NT2/D1 (cell line): ENCODE data around the gene GRM2.

Experiments
- DNase-seq: peaks from one replicate; pipeline ENCODE4 v3.0.0-alpha.2; 2011; ENCODE audit warnings: low read depth, low spot score
- H3K27me3 ChIP-seq: 2 replicates; pipeline ENCODE4 v1.6.0; 2011; ENCODE audit warnings: mild to moderate bottlenecking; ENCODE audit not compliant: insufficient read length, insufficient read depth
- H3K36me3 ChIP-seq: 2 replicates; pipeline ENCODE4 v1.6.1; 2011; ENCODE audit warnings: mild to moderate bottlenecking, low read length, mixed read lengths; ENCODE audit not compliant: insufficient read depth, insufficient read length
- H3K4me1 ChIP-seq: 2 replicates; pipeline ENCODE4 v1.5.1; 2011; ENCODE audit not compliant: insufficient read depth, insufficient read length
- H3K4me3 ChIP-seq: 2 replicates; pipeline ENCODE4 v1.5.1; 2011; ENCODE audit warnings: low read depth; ENCODE audit not compliant: insufficient read length
- H3K9ac ChIP-seq: 2 replicates; pipeline ENCODE4 v1.6.0; 2011; ENCODE audit warnings: low read depth; ENCODE audit not compliant: insufficient read length
- H3K9me3 ChIP-seq: 2 replicates; pipeline ENCODE4 v1.5.1; 2011; ENCODE audit warnings: mild to moderate bottlenecking, low read length; ENCODE audit not compliant: insufficient read depth
- SUZ12 ChIP-seq: IDR thresholded peaks from 2 replicates; pipeline ENCODE4 v1.6.1; 2011; ENCODE audit not compliant: insufficient read length, insufficient read depth; ENCODE audit errors: extremely low read depth
- YY1 ChIP-seq: IDR thresholded peaks from 2 replicates; pipeline ENCODE4 v1.6.1; 2011; ENCODE audit not compliant: insufficient read length, insufficient read depth
- ZNF274 ChIP-seq: IDR thresholded peaks from 2 replicates; pipeline ENCODE4 v1.6.1; 2011; ENCODE audit warnings: mild to moderate bottlenecking, low read depth, low read length

The GRM2 gene

GRCh38 chr3:51670053-51670822 lies 36.6 kb upstream of the GRM2 start:
- no peaks in the 10 kb centered on the region for H3K9me3 ChIP-seq
- no peaks in the 10 kb centered on the region for H3K27me3 ChIP-seq
- no peak for TF ChIP-seq SUZ12
- no peak for TF ChIP-seq YY1
- TF ChIP-seq ZNF274 = no peak
- H3K36me3 ChIP-seq = peaks cover 23% of the 10 kb centered on the region
- H3K4me3 ChIP-seq = peak overlapping the region; percentile 80
- no peak for DNase-seq
- peaks cover 14% of the 10 kb centered on the region for H3K4me1 ChIP-seq
- H3K9ac ChIP-seq = peak overlapping the region; percentile 96

- Histone ChIP-seq H3K9me3 (no peaks in the 10 kb centered on the region), H3K4me1 (peaks cover 12% of the 10 kb centered on the region), H3K27me3 (no peaks in the 10 kb centered on the region), H3K36me3 (peaks cover 24% of the 10 kb centered on the region), H3K4me3 (peak within 1 kb of the TSS; percentile 80), H3K9ac (peak within 1 kb of the TSS; percentile 96)
- TF ChIP-seq YY1 (no peak), SUZ12 (no peak), ZNF274 (no peak)
- DNase-seq = no peak
These were observed 35.8 kb upstream of the GRM2 start, which contains the start of gene TEX264 for GRCh38 chr3:51670823-51671733. Gene TEX264 (plus strand): TSS chr3:51671252. CDS start chr3:51674305, 3,053 bp downstream.

- Histone ChIP-seq H3K9ac (peak overlapping the region; percentile 96), H3K4me1 (peaks cover 12% of the 10 kb centered on the region), H3K27me3 (no peaks in the 10 kb centered on the region), H3K9me3 (no peaks in the 10 kb centered on the region), H3K4me3 (peak overlapping the region; percentile 80), H3K36me3 (peaks cover 23% of the 10 kb centered on the region)
- DNase-seq = peak; percentile 69
- TF ChIP-seq YY1 (no peak), SUZ12 (no peak), ZNF274 (no peak)
These were observed 35.0 kb upstream of the GRM2 start for GRCh38 chr3:51671734-51672475.

- H3K9ac ChIP-seq = peak overlapping the region; percentile 46
These were observed 33.6 kb upstream of the GRM2 start for GRCh38 chr3:51673181-51673801.

GRCh38 chr3:51673802-51674654 lies 32.8 kb upstream of the GRM2 start:
- Histone ChIP-seq H3K9ac (peak overlapping the region; percentile 46), H3K36me3 (peaks cover 27% of the 10 kb centered on the region), H3K9me3 (no peaks in the 10 kb centered on the region), H3K4me1 (peaks cover 15% of the 10 kb centered on the region), H3K27me3 (no peaks in the 10 kb centered on the region), H3K4me3 (no peak overlapping the region)
- TF ChIP-seq ZNF274 (no peak), SUZ12 (no peak), YY1 (no peak)
- no peak for DNase-seq

More at GRCh38 chr3:51673181-51673801, 33.6 kb upstream of the GRM2 start:
- no peak for DNase-seq
- H3K36me3 ChIP-seq = peaks cover 27% of the 10 kb centered on the region
- H3K27me3 ChIP-seq = no peaks in the 10 kb centered on the region
- no peaks in the 10 kb centered on the region for H3K9me3 ChIP-seq
- no peak overlapping the region for H3K4me3 ChIP-seq
- TF ChIP-seq ZNF274 = no peak
- H3K4me1 ChIP-seq = peaks cover 12% of the 10 kb centered on the region

GRCh38 chr3:51675201-51675611 lies 31.7 kb upstream of the GRM2 start:
- H3K36me3 ChIP-seq = peaks cover 27% of the 10 kb centered on the region
- TF ChIP-seq ZNF274 (no peak), YY1 (no peak), SUZ12 (no peak)
- no peak for DNase-seq
- no peaks in the 10 kb centered on the region for H3K9me3 ChIP-seq
- no peak overlapping the region for H3K9ac ChIP-seq
- peaks cover 17% of the 10 kb centered on the region for H3K4me1 ChIP-seq
- H3K27me3 ChIP-seq = no peaks in the 10 kb centered on the region
- H3K4me3 ChIP-seq = no peak overlapping the region
